ENCODE results near the gene SRR. TPM values are rescaled to one million over a fixed set of nuclear protein-coding genes. Genes with fewer than 3 reads are reported as not detected.

The SRR gene
- total and polyA plus RNA-seq, 4 donors = 21.4 to 43.6 (median 40.0) TPM

DNA sequence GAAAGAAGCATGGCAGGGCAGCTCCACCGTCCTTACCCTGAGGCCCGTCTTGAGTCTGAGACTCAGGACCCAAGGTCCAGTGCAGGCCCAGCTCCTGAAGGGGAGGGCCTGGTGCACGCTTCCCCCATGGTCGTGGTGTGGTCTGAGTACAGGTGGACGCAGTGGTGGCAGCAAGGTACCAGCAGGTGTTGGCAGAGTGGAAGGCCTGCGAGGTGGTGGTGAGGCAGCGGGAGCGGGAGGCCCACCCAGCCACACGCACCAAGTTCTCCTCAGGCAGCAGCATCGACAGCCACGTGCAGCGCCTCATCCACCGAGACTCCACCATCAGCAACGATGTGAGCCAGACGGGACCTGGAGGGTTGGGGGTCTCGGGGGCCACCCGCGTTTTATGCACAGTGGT is 69.4 kb downstream of the SRR start:
- Histone ChIP-seq H3K9me3 (ENCODE audit: control insufficient read depth, insufficient read depth, low read length) (no peaks in the 10 kb centered on the region), H3K27ac (ENCODE audit: low read depth, low read length) (no peak overlapping the region), H3K27me3 (ENCODE audit: control insufficient read depth, insufficient read depth, low read length) (no peaks in the 10 kb centered on the region), H3K4me1 (ENCODE audit: control insufficient read depth, insufficient read depth, low read length) (peaks cover 21% of the 10 kb centered on the region), H3K36me3 (ENCODE audit: control insufficient read depth, insufficient read depth, low read length) (peaks cover 94% of the 10 kb centered on the region), H3K4me3 (ENCODE audit: low read depth, low read length) (no peak overlapping the region)
- 96% methylated on average over 18 of the region's 18 CpGs for WGBS (ENCODE audit: insufficient coverage)
- DNase-seq (ENCODE audit: low read depth in 4 of 6, low spot score in 6 of 6) = no peak

Small RNAs within 50 kb of the gene (small RNA-seq; reads per million reads assigned to genes)
- gene AC006435.3 (ENCODE audit: low replicate concordance) (not detected), gene SNORD91A (ENCODE audit: low replicate concordance) (548 reads per million, percentile 99 among the genes with 10 or more reads in this experiment), gene SNORD91B (ENCODE audit: low replicate concordance) (116 reads per million, percentile 98 among the genes with 10 or more reads in this experiment)

Other genes starting within 250 kb of the SRR start
- 10 to 100 TPM; 11.9 to 46.5 TPM for gene HIC1, start 248.8 kb upstream of the SRR start, total RNA-seq
- gene HIC1, start 248.8 kb upstream of the SRR start, polyA plus RNA-seq (ENCODE audit: insufficient read length in 2 of 2) = 10 to 100 TPM in 1 of 2 donors, 1 to 10 TPM in 1; 8.6 to 16.6 TPM
- gene SMG6, start 165 bp upstream of the SRR start, total RNA-seq = 10 to 100 TPM; 26.4 to 46.3 TPM
- gene SMG6, start 165 bp upstream of the SRR start, polyA plus RNA-seq (ENCODE audit: insufficient read length in 2 of 2) = 10 to 100 TPM; 35.4 to 39.2 TPM
- 10 to 100 TPM; 27.5 to 29.1 TPM for gene TSR1, start 32.5 kb downstream of the SRR start, total RNA-seq
- gene TSR1, start 32.5 kb downstream of the SRR start, polyA plus RNA-seq (ENCODE audit: insufficient read length in 2 of 2) = 10 to 100 TPM; 30.6 to 41.0 TPM
- gene SGSM2, start 33.6 kb downstream of the SRR start, total RNA-seq = 10 to 100 TPM; 46.7 to 90.1 TPM
- gene SGSM2, start 33.6 kb downstream of the SRR start, polyA plus RNA-seq (ENCODE audit: insufficient read length in 2 of 2) = 100 to 1,000 TPM; 150 to 181 TPM
- 10 to 100 TPM in 1 of 2 donors, 1 to 10 TPM in 1; 6.2 to 12.2 TPM for gene MNT, start 97.1 kb downstream of the SRR start, total RNA-seq
- gene MNT, start 97.1 kb downstream of the SRR start, polyA plus RNA-seq (ENCODE audit: insufficient read length in 2 of 2) = 10 to 100 TPM; 27.8 to 34.0 TPM
- 10 to 100 TPM; 20.6 to 23.9 TPM for gene METTL16, start 207.9 kb downstream of the SRR start, total RNA-seq
- 10 to 100 TPM; 25.6 to 28.2 TPM for gene METTL16, start 207.9 kb downstream of the SRR start, polyA plus RNA-seq (ENCODE audit: insufficient read length in 2 of 2)

All from spinal cord (tissue), 10 donors.